Trophoblast cell (in vitro differentiated cells and primary cell): ENCODE measurements around the gene RNFT2.

Source experiments
- DNase-seq, 2 donors: peaks; one replicate each; pipeline ENCODE4 v3.0.0-alpha.2; 2016
- H2AFZ ChIP-seq: 2 replicates; pipeline ENCODE4 v1.6.1; 2013; ENCODE audit warnings: low read length, moderate library complexity, mild to moderate bottlenecking; ENCODE audit not compliant: insufficient read depth, poor library complexity
- H2AK5ac ChIP-seq: 2 replicates; pipeline ENCODE4 v1.6.1; 2013; ENCODE audit warnings: mild to moderate bottlenecking, low read length
- H2BK120ac ChIP-seq: 2 replicates; pipeline ENCODE4 v1.6.1; 2013; ENCODE audit warnings: low read length, mild to moderate bottlenecking, moderate library complexity; ENCODE audit not compliant: insufficient read depth, poor library complexity
- H2BK12ac ChIP-seq: 2 replicates; pipeline ENCODE4 v1.6.1; 2013; ENCODE audit warnings: mild to moderate bottlenecking, low read length, moderate library complexity
- H2BK5ac ChIP-seq: 2 replicates; pipeline ENCODE4 v1.6.1; 2013; ENCODE audit warnings: low read length, low read depth, moderate library complexity, mild to moderate bottlenecking; ENCODE audit not compliant: poor library complexity
- H3K14ac ChIP-seq: 2 replicates; pipeline ENCODE4 v1.6.1; 2013; ENCODE audit warnings: mild to moderate bottlenecking, low read length
- H3K18ac ChIP-seq: 2 replicates; pipeline ENCODE4 v1.6.1; 2013; ENCODE audit warnings: mild to moderate bottlenecking, low read length
- H3K23ac ChIP-seq: 2 replicates; pipeline ENCODE4 v1.6.1; 2013; ENCODE audit warnings: low read length
- H3K27ac ChIP-seq: 2 replicates; pipeline ENCODE4 v1.5.1; 2013; ENCODE audit warnings: low read depth, mild to moderate bottlenecking, inconsistent platforms, low read length, moderate library complexity
- H3K27me3 ChIP-seq: 2 replicates; pipeline ENCODE4 v1.6.1; 2013; ENCODE audit warnings: inconsistent platforms, mild to moderate bottlenecking, low read length, moderate library complexity; ENCODE audit not compliant: insufficient read depth
- H3K36me3 ChIP-seq, 2 experiments: 1 replicate in 1 of 2; 2 replicates in 1 of 2; pipeline ENCODE4 v1.6.1; 2013; ENCODE audit warnings: low read length in 2 of 2, mild to moderate bottlenecking in 2 of 2, moderate library complexity in 1 of 2; ENCODE audit not compliant: insufficient read depth in 2 of 2, control insufficient read depth in 1 of 2
- H3K4ac ChIP-seq: 2 replicates; pipeline ENCODE4 v1.6.1; 2013; ENCODE audit warnings: low read depth, mild to moderate bottlenecking, low read length, moderate library complexity
- H3K4me1 ChIP-seq, 2 experiments: 1 replicate in 1 of 2; 2 replicates in 1 of 2; pipeline ENCODE4 v1.6.1; 2013; ENCODE audit warnings: low read length in 2 of 2, mild to moderate bottlenecking in 2 of 2, moderate library complexity in 1 of 2; ENCODE audit not compliant: insufficient read depth in 2 of 2, control insufficient read depth in 1 of 2
- H3K4me2 ChIP-seq: 2 replicates; pipeline ENCODE4 v1.6.1; 2013; ENCODE audit warnings: inconsistent platforms, mild to moderate bottlenecking, low read length, moderate library complexity
- H3K4me3 ChIP-seq: 2 replicates; pipeline ENCODE4 v1.5.1; 2013; ENCODE audit warnings: mild to moderate bottlenecking, low read depth, low read length, inconsistent platforms
- H3K79me1 ChIP-seq: one replicate; pipeline ENCODE4 v1.6.1; 2013; ENCODE audit warnings: low read length
- H3K79me2 ChIP-seq: 2 replicates; pipeline ENCODE4 v1.6.1; 2013; ENCODE audit warnings: low read length, mild to moderate bottlenecking; ENCODE audit not compliant: control insufficient read depth, insufficient read depth, poor library complexity
- H3K9ac ChIP-seq: 2 replicates; pipeline ENCODE4 v1.6.1; 2013; ENCODE audit warnings: mild to moderate bottlenecking, low read length
- H3K9me3 ChIP-seq: 2 replicates; pipeline ENCODE4 v1.6.1; 2013; ENCODE audit warnings: low read depth, mild to moderate bottlenecking, control low read depth, inconsistent platforms, low read length; ENCODE audit not compliant: insufficient read depth
- H4K12ac ChIP-seq: 2 replicates; pipeline ENCODE4 v1.6.1; 2013; ENCODE audit warnings: low read depth, mild to moderate bottlenecking, low read length, moderate library complexity
- H4K8ac ChIP-seq: 2 replicates; pipeline ENCODE4 v1.6.1; 2013; ENCODE audit warnings: low read depth, mild to moderate bottlenecking, low read length, moderate library complexity
- H4K91ac ChIP-seq: one replicate; pipeline ENCODE4 v1.6.1; 2013; ENCODE audit warnings: low read depth, mild to moderate bottlenecking, low read length, moderate library complexity
- WGBS: extraction: QIAGEN DNeasy Blood & Tissue Kit; methylation state at CpG from one replicate; pipeline ENCODE4 v1.1.7; 2013; ENCODE audit warnings: missing lambda C conversion rate; ENCODE audit not compliant: insufficient read length, insufficient coverage; ENCODE audit errors: extremely low coverage; 5-methylcytosine and 5-hydroxymethylcytosine counted together

The RNFT2 gene

DNA sequence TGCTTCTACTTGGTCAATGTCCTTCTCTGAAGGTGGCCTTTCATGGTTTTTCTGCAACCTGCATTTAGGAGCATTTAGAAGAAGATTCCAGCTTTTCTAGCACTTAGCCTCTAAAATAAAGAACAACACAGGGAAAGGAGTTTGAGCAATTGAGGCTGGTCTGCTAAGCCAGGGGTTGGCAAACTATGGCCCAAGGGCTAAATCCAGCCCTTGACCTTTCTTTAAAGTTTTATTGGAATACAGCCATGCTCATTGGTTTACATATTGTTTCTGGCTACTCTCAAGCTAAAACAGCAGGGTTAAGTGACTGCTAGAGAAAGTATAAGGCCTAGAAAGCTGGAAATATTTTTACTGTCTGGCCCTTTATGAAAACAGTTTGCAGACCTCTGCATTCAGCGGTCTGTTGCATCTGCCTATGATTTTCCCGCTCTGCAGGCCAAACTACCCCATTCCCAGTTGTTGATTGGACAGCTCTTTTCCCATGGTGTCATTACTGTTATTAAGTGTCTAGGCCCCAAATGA is 39.5 kb upstream of the RNFT2 start:
- Histone ChIP-seq H3K23ac (no peak overlapping the region), H3K79me1 (no peaks in the 10 kb centered on the region), H2AK5ac (no peak overlapping the region), H2AFZ (no peak overlapping the region), H4K12ac (no peak overlapping the region), H3K14ac (no peak overlapping the region), H3K79me2 (no peaks in the 10 kb centered on the region), H4K91ac (no peak overlapping the region), H3K4ac (no peak overlapping the region), H3K4me3 (no peak overlapping the region), H3K9ac (no peak overlapping the region), H3K27me3 (no peaks in the 10 kb centered on the region), H3K27ac (no peak overlapping the region), H2BK5ac (no peak overlapping the region), H2BK12ac (no peak overlapping the region), H2BK120ac (no peak overlapping the region), H3K18ac (no peak overlapping the region), H3K4me1 (no peaks in the 10 kb centered on the region), H4K8ac (no peak overlapping the region), H3K4me2 (no peak overlapping the region), H3K9me3 (peaks cover 1% of the 10 kb centered on the region), H3K36me3 (no peaks in the 10 kb centered on the region)
- no peak for DNase-seq
- WGBS, result no CpG with 5 or more reads among the region's 2 CpGs

DNA sequence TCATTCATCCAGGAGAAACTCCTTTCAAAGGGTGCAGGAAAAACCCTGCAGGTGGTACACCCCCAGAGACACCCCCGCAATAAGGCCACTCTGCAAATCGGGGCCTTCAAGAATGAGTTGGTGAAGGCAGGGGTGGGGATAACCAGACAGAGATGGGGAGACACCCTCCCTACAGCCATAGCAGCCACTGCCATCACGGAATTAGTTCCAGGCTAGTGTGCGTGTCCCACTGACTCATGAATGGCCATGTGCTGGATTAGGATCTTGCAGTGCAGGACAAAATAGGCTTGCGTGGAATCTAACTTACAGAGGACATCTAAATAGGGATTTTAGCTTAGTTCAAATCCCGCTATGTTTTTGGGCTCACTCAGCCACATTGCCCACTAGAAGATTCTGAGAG is 38.0 kb upstream of the RNFT2 start:
- Histone ChIP-seq H3K14ac (no peak overlapping the region), H3K9me3 (no peaks in the 10 kb centered on the region)
- WGBS, result no CpG with 5 or more reads among the region's 6 CpGs

DNA sequence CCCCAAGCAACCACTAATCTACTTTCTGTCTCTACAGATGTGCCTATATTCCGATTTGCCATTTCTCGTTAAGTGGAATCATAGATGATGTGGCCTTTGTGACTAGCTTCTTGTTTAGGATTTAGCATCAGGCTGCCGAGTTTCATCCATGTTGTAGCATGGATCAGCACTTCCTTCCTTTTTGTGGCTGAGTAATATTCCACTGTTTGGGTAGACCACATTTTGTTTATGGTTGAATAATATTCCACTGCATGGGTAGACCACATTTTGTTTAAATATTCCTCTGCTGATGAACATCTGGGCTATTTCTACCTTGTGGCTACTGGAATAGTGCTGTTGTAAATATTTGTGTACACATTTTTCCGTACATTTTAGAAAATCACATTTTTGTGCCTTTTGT is 36.7 kb upstream of the RNFT2 start:
- Histone ChIP-seq H3K4me1 (no peaks in the 10 kb centered on the region), H4K12ac (no peak overlapping the region), H2BK5ac (no peak overlapping the region), H2BK120ac (no peak overlapping the region), H3K36me3 (no peaks in the 10 kb centered on the region), H2AFZ (no peak overlapping the region), H3K4me2 (no peak overlapping the region), H3K4ac (no peak overlapping the region), H3K27me3 (no peaks in the 10 kb centered on the region), H3K9ac (no peak overlapping the region), H3K9me3 (no peaks in the 10 kb centered on the region), H3K4me3 (no peak overlapping the region), H3K79me2 (no peaks in the 10 kb centered on the region), H3K23ac (no peak overlapping the region), H3K27ac (no peak overlapping the region), H4K8ac (no peak overlapping the region), H2AK5ac (no peak overlapping the region), H3K14ac (no peak overlapping the region), H2BK12ac (no peak overlapping the region), H3K18ac (no peak overlapping the region), H4K91ac (no peak overlapping the region), H3K79me1 (no peaks in the 10 kb centered on the region)
- no peak for DNase-seq
- no CpG with 5 or more reads among the region's 4 CpGs for WGBS

More for the DNA sequence above, 38.0 kb upstream of the RNFT2 start:
- no peak for DNase-seq
- no peak overlapping the region for H3K27ac ChIP-seq
- no peak overlapping the region for H4K91ac ChIP-seq
- H3K4me3 ChIP-seq, result no peak overlapping the region
- no peak overlapping the region for H2BK5ac ChIP-seq
- no peak overlapping the region for H4K8ac ChIP-seq
- H4K12ac ChIP-seq, result no peak overlapping the region
- H3K79me1 ChIP-seq, result no peaks in the 10 kb centered on the region
- H3K4ac ChIP-seq, result no peak overlapping the region
- no peak overlapping the region for H2AK5ac ChIP-seq
- H3K18ac ChIP-seq, result no peak overlapping the region
- no peak overlapping the region for H2BK12ac ChIP-seq
- no peak overlapping the region for H2AFZ ChIP-seq
- H3K23ac ChIP-seq, result no peak overlapping the region
- H2BK120ac ChIP-seq, result no peak overlapping the region
- no peaks in the 10 kb centered on the region for H3K79me2 ChIP-seq
- H3K36me3 ChIP-seq, result no peaks in the 10 kb centered on the region
- no peaks in the 10 kb centered on the region for H3K4me1 ChIP-seq
- no peak overlapping the region for H3K9ac ChIP-seq
- no peak overlapping the region for H3K4me2 ChIP-seq
- no peaks in the 10 kb centered on the region for H3K27me3 ChIP-seq

DNA sequence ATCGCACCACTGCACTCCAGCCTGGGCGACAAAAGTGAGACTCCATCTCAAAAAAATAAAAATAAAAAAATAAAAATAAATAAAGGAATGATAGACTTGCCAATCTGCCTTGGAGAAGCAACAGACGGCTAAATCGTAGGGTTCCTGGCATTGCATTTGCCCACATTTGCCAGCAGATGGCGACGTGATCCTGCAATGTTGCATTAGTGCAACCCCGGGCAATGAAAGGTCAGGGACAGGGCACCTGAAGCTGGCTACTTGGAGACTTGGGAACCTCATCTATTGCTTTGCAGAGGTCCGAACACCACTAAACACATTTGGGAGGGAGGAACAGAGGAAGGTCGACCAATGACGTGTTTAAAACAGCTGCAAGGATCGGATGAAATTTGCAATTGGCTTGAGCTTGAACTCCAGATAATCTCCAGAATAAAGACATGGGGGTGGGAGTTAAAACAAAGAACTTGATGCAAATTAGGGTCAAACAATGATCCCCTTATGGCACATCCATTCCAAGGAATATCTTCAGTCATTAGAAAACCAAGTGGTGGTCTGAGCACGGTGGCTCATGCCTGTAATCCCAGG is 34.8 kb upstream of the RNFT2 start:
- Histone ChIP-seq H3K9ac (no peak overlapping the region), H2BK12ac (no peak overlapping the region), H3K4ac (no peak overlapping the region), H3K27ac (no peak overlapping the region), H2BK120ac (no peak overlapping the region), H3K4me3 (no peak overlapping the region), H3K4me2 (no peak overlapping the region), H3K23ac (no peak overlapping the region), H2AK5ac (no peak overlapping the region), H3K4me1 (no peaks in the 10 kb centered on the region), H3K14ac (no peak overlapping the region), H2BK5ac (no peak overlapping the region), H2AFZ (no peak overlapping the region), H4K12ac (no peak overlapping the region), H3K79me2 (no peaks in the 10 kb centered on the region), H3K79me1 (no peaks in the 10 kb centered on the region), H3K27me3 (no peaks in the 10 kb centered on the region), H3K36me3 (no peaks in the 10 kb centered on the region), H4K91ac (no peak overlapping the region), H3K9me3 (no peaks in the 10 kb centered on the region), H4K8ac (no peak overlapping the region), H3K18ac (no peak overlapping the region)
- no CpG with 5 or more reads among the region's 12 CpGs for WGBS
- DNase-seq, result peak; percentile 50 to 92
